Heart left ventricle (tissue), 16 donors: Measurements from ENCODE around the gene PXT1. TPM values are rescaled to one million over a fixed set of nuclear protein-coding genes. Genes with fewer than 3 reads are reported as not detected.
A peak's percentile ranks its signal among the peaks of the same experiment; 100 is the strongest.

Source experiments
- ATAC-seq, 4 donors: fragments of 200-7000 bp; cut with Tn5 transposase; one replicate each; pipeline ENCODE4 v1.9.1; 2020 to 2022; ENCODE audit warnings: moderate library complexity in 4 of 4, mild to moderate bottlenecking in 3 of 4, moderate number of reproducible peaks in 1 of 4
- DNase-seq, 5 donors: peaks; one replicate each; pipeline ENCODE4 v3.0.0-alpha.2; 2020
- H3K27ac ChIP-seq, 12 donors: fragments of 200-600 bp; sonication (generic) in 4 of 12; one replicate each; pipeline versions ENCODE4 v1.5.0 to v1.8.0; 2016 to 2022; ENCODE audit warnings: mild to moderate bottlenecking in 2 of 12
- H3K27me3 ChIP-seq, 9 donors: fragments of 200-600 bp; sonication (generic) in 2 of 9; one replicate each; pipeline versions ENCODE4 v1.5.1 to v1.8.0; 2016 to 2022; ENCODE audit warnings: mild to moderate bottlenecking in 3 of 9
- H3K36me3 ChIP-seq, 9 donors: fragments of 200-600 bp; sonication (generic) in 2 of 9; one replicate each; pipeline versions ENCODE4 v1.5.0 to v1.8.0; 2018 to 2022; ENCODE audit warnings: mild to moderate bottlenecking in 2 of 9
- H3K4me1 ChIP-seq, 12 donors: fragments of 200-600 bp; sonication (generic) in 4 of 12; one replicate each; pipeline versions ENCODE4 v1.5.0 to v1.8.0; 2016 to 2022; ENCODE audit warnings: mild to moderate bottlenecking in 3 of 12
- H3K4me3 ChIP-seq, 12 donors: fragments of 200-600 bp; sonication (generic) in 4 of 12; one replicate each; pipeline versions ENCODE4 v1.5.0 to v1.8.0; 2017 to 2022; ENCODE audit warnings: mild to moderate bottlenecking in 9 of 12, moderate library complexity in 4 of 12
- H3K9me3 ChIP-seq, 12 donors: fragments of 200-600 bp; sonication (generic) in 4 of 12; one replicate each; pipeline versions ENCODE4 v1.5.0 to v1.8.0; 2016 to 2022; ENCODE audit warnings: mild to moderate bottlenecking in 1 of 12
- CTCF ChIP-seq, 12 donors: fragments of 200-600 bp; sonication (generic) in 4 of 12; IDR thresholded peaks; one replicate each; pipeline versions ENCODE4 v1.5.0 to v1.8.0; 2018 to 2022; ENCODE audit warnings: antibody characterized with exemption in 12 of 12, mild to moderate bottlenecking in 5 of 12
- POLR2A ChIP-seq, 2 donors: fragments of 450-650 bp; IDR thresholded peaks; one replicate each; pipeline ENCODE4 v1.6.1; 2017; ENCODE audit warnings: antibody characterized with exemption in 2 of 2, mild to moderate bottlenecking in 2 of 2, moderate library complexity in 2 of 2
- WGBS, 4 donors: extraction: QIAGEN DNeasy Blood & Tissue Kit in 2 of 4; methylation state at CpG; one replicate each; pipeline versions ENCODE4 v1.1.5 to v1.1.7; 2013 to 2018; 5-methylcytosine and 5-hydroxymethylcytosine counted together
- intact Hi-C, 10 donors: fragments of 100-400 bp; cut with DNase I; formaldehyde crosslinking; loops; one replicate each; pipeline versions ENCODE4 v1.11.1 to v1.14.2; 2022
- polyA plus RNA-seq, 2 donors: library from polyadenylated mRNA; stranded (reverse); fragments of 200-250 nt; gene quantifications; one replicate each; pipeline ENCODE4 v1.2.3, GENCODE V29; 2013
- total RNA-seq, 9 donors: library from RNA; depleted of rRNA in 2 of 9; stranded (reverse); fragments of >200 nt in 2 of 9; fragmentation: NEBNext Ultra II Directional in 3 of 9; extraction: Animal tissue kit (Norgen Biotek cat#: 25700) in 3 of 9; gene quantifications; one replicate each; pipeline versions ENCODE4 v1.1.0 to v1.2.4, GENCODE V29; 2016 to 2023
- donor health status: ischemic (EF 13 %, LVEDD 7.1; RV severe dilation, severe dysfunction).
- donor health status: healthy with polysubstance abuse.
- donor health status: DM: no; HTN: yes; CAD: no.
- donor health status: DM: no; HTN: no; CAD: no.
- donor health status: ischemic (EF 25% LVEDD 6.9; RV normal size, moderate dysfunction).
- donor health status: ischemic (EF 25% LVEDD 5.7; RV mildly dilated, moderate dysfunction).
- donor health status: healthy.
- donor health status: DM: yes; HTN: yes; CAD: no.
- donor health status: ischemic (EF 35%, LVEDD 5.7; RV mildly dilated, moderate dysfunction).
- donor health status: nonischemic (EF 11% LVEDD 7.7; RV severe dilation, severe dysfunction).
- donor health status: DM: yes; HTN: yes; CAD: no.
- donor health status: PGD.
- donor health status: ischemic (EF 29% LVEDD 5.4; RV normal size, mild dysfunction).
- donor health status: nonischemic (EF 23%, LVEDD 6.1; RV moderate dilation, normal function).

PXT1 gene
- total and polyA plus RNA-seq, 11 donors, result 0.11 to 0.59 (median 0.32) TPM; not detected in 5

GRCh38 chr6:36386495-36387439, 55.9 kb downstream of the PXT1 start:
- TF ChIP-seq CTCF (IDR thresholded peaks at IDR 0.05), result peak in 1 of 12 donors; percentile 12
- TF ChIP-seq POLR2A (IDR thresholded peaks at IDR 0.05), result no peak
- intact Hi-C loops, result no loop called here
- peak in 1 of 5 donors; percentile 16 for DNase-seq

GRCh38 chr6:36384095-36384494, 58.6 kb downstream of the PXT1 start:
- TF ChIP-seq CTCF (IDR thresholded peaks at IDR 0.05) (no peak), POLR2A (IDR thresholded peaks at IDR 0.05) (no peak)
- H3K27ac ChIP-seq, result no peak overlapping the region
- H3K4me1 ChIP-seq, result peaks cover 0 to 36% (median 12%) of the 10 kb centered on the region in 12 donors
- peaks cover 0 to 8% (median 0%) of the 10 kb centered on the region in 9 donors for H3K36me3 ChIP-seq
- no peak for DNase-seq
- no peaks in the 10 kb centered on the region for H3K9me3 ChIP-seq
- 79 to 85% (median 80%) methylated on average over 2 of the region's 2 CpGs for WGBS, 4 donors
- no peak overlapping the region for H3K4me3 ChIP-seq
- H3K27me3 ChIP-seq, result peaks cover 0 to 9% (median 0%) of the 10 kb centered on the region in 9 donors
- intact Hi-C loops, result no loop called here
- ATAC-seq, result no peak

More at GRCh38 chr6:36386495-36387439, 55.9 kb downstream of the PXT1 start:
- peak; percentile 19 to 68 (median 56) for ATAC-seq
- Histone ChIP-seq H3K4me3 (peak overlapping the region; percentile 50 to 79 (median 60)), H3K36me3 (peaks cover 0 to 8% (median 0%) of the 10 kb centered on the region in 9 donors), H3K27me3 (peaks cover 0 to 9% (median 0%) of the 10 kb centered on the region in 9 donors), H3K9me3 (no peaks in the 10 kb centered on the region), H3K27ac (peak overlapping the region in 5 of 12 donors; percentile 10 to 81 (median 43)), H3K4me1 (peaks cover 0 to 36% (median 12%) of the 10 kb centered on the region in 12 donors)
- 1 to 2% (median 1%) methylated on average over 32 to 33 of the region's 33 CpGs for WGBS, 4 donors

- Histone ChIP-seq H3K4me1 (peaks cover 0 to 36% (median 12%) of the 10 kb centered on the region in 12 donors), H3K27me3 (peaks cover 0 to 9% (median 0%) of the 10 kb centered on the region in 9 donors), H3K9me3 (no peaks in the 10 kb centered on the region), H3K4me3 (no peak overlapping the region), H3K36me3 (peaks cover 0 to 12% (median 0%) of the 10 kb centered on the region in 9 donors), H3K27ac (no peak overlapping the region)
- DNase-seq (no peak), ATAC-seq (no peak)
- intact Hi-C loops, result no loop called here
- TF ChIP-seq POLR2A (IDR thresholded peaks at IDR 0.05) (no peak), CTCF (IDR thresholded peaks at IDR 0.05) (no peak)
- WGBS, 4 donors, result 84 to 88% (median 86%) methylated on average over 2 of the region's 2 CpGs
These were observed 59.0 kb downstream of the PXT1 start for GRCh38 chr6:36383606-36384005.

GRCh38 chr6:36382976-36383375, 59.7 kb downstream of the PXT1 start:
- no peak for ATAC-seq
- Histone ChIP-seq H3K4me1 (peaks cover 0 to 30% (median 9%) of the 10 kb centered on the region in 12 donors), H3K27ac (no peak overlapping the region), H3K9me3 (no peaks in the 10 kb centered on the region), H3K36me3 (peaks cover 0 to 16% (median 0%) of the 10 kb centered on the region in 9 donors), H3K4me3 (no peak overlapping the region), H3K27me3 (peaks cover 0 to 8% (median 0%) of the 10 kb centered on the region in 9 donors)
- TF ChIP-seq POLR2A (IDR thresholded peaks at IDR 0.05), result no peak
- no peak for TF ChIP-seq CTCF (IDR thresholded peaks at IDR 0.05)
- intact Hi-C loops, result no loop called here
- 64 to 79% (median 70%) methylated on average over 3 to 4 of the region's 4 CpGs for WGBS, 4 donors
- no peak for DNase-seq
